GM18511 (cell line): ENCODE data around the gene GABARAP.
"Not testable (repeated sequence)": the region's sequence is repeated elsewhere in the genome, so short reads cannot be mapped to it uniquely, and the experiment has no call there.

Source experiments
- ATAC-seq: cut with Tn5 transposase; IDR thresholded peaks from one replicate; pipeline ENCODE4 v1.9.1; 2021; ENCODE audit warnings: mild to moderate bottlenecking, moderate library complexity; ENCODE audit not compliant: unreplicated experiment

GABARAP gene

DNA sequence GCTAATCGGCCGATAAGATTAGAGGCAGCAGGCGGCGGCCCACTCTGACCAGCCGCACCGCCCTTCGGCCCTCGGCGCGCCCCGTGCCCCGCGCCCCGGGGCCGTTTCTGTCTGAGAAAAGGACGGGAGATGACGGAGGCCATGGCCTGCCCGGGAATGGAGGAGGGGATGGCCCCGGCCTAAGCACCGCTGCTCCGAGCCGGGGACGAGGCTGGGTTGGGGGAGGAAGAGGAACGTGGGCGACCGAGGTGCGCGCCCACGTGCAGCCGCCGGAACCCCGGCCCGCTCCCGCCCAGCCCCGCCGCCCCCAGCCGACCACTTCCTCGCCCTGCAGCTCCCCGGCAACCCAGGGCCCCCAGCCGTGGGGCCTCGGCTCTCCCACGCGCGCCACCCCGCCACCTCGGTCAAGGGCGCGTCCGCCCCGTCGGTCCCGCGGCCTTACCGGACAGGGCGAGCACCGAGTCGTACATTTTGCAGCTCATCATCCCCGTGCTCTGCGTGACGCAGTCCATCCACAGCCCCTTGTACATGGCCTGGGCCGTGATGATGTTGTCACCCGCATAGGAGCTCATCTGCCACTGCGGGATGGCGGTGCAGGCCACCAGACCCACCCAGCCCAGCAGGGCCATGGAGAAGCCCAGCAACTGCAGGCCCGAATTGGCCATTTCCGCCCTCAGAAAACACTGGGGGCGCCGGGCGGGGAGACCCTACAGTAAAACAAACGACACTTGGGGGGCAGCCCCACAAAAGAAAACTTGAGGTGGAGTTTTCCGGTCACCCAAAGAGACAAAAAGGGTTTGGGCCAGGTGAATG is 19.3 kb upstream of the GABARAP start:
- no peak for ATAC-seq

GRCh38 chr17:7260651-7261378 is 18.6 kb upstream of the GABARAP start:
- no peak for ATAC-seq

- ATAC-seq: no peak
Observed at GRCh38 chr17:7260151-7260550, 17.9 kb upstream of the GABARAP start.

- ATAC-seq: no peak
Observed at GRCh38 chr17:7259555-7259889, 17.3 kb upstream of the GABARAP start.

- ATAC-seq: no peak
Observed at GRCh38 chr17:7258731-7259554, 16.7 kb upstream of the GABARAP start.

DNA sequence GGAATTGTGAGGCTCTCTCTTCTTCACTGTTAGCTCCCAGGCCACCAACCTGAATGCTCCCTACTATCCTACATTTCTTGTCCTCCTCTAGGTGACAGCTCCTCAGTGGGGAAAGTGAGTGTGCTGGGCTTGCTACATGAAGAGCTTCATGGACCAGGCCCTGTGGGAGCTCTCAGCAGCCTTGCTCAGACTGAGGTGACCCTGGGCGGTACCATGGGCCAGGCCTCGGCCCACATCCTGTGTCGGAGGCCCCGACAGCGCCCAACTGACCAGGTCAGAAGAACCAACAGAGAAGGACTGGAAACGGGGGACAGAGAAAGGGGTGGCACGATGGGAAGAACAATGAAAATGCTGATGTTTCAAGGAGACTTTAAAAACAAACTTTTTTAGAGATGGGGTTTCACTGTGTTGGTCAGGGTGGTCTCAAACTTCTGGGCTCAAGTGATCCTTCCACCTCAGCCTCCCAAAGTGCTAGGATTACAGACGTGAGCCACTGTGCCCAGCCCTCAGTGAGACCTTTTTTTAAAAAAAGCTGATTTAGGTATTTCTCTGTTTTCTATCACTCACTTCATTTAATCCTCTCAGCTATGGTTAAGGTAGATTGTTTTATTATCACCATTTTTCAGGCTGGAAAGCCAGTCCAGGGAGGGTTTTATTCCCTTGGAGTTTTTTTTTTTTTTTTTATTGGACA is 14.7 kb upstream of the GABARAP start:
- no peak for ATAC-seq

DNA sequence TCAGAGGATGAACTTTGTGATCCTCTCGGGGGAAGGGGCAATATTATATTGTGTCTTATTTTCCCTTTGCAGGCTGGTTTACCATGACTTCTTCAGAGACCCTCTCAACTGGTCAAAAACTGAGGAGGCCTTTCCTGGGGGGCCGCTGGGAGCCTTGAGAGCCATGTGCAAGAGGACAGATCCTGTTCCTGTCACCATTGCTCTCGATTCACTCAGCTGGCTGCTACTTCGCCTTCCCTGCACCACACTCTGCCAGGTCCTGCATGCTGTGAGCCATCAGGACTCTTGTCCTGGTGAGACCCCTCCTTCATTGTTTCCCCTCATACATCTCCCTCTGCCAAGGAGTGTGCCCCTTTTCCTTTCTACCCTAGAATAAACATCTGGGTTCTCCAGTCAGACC is 12.3 kb upstream of the GABARAP start:
- ATAC-seq: no peak

GRCh38 chr17:7253082-7253481 is 10.8 kb upstream of the GABARAP start:
- ATAC-seq: no peak

DNA sequence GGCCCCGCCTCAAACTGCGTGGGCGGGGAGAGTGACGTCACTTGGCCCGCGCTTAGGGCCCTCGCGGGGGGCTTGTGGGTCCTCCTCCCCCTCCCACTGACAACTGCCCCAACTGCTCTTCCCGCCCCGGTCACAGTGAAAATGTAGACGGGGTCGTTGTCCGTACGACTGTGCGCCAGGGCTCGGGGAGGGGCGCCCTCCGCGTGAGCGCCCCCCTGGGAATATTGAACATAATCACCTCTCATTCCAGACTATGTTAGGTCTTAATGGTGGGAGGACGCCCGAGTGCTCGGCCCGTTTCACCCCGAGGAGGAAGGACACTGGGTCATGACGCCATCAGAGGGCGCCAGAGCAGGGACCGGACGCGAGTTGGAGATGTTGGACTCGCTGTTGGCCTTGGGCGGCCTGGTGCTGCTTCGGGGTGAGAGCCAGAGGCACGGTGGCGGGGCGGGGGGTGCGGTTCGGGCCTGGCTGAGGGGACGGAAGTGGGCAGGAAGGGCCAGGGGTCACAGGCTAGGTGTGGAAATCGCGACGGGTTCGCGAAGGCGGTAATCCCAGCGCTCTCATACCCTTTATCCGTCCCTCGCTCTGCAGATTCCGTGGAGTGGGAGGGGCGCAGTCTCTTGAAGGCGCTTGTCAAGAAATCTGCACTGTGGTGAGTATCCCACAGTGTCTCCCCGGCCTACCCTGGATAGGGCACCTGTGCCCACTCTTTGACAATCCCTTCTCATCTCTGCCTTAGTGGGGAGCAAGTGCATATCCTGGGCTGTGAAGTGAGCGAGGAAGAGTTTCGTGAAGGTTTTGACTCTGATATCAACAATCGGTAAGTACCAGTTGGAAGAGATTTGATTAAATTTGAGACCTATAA is 10.2 kb upstream of the GABARAP start, which contains the start of gene ELP5:
Gene ELP5, plus strand, starts transcription at position 40 of the 868 bp plus-strand sequence. Its CDS starts 336 bp downstream, at position 376.
- peak; percentile 64 for ATAC-seq

GRCh38 chr17:7251661-7252175 is 9.5 kb upstream of the GABARAP start, which contains the start of gene CTDNEP1:
Gene CTDNEP1 (minus strand): TSS chr17:7251734. CDS start chr17:7251296, 438 bp downstream.
- peak; percentile 86 for ATAC-seq

GRCh38 chr17:7250695-7251627 is 8.7 kb upstream of the GABARAP start:
- ATAC-seq: no peak

GRCh38 chr17:7249830-7250229 is 7.6 kb upstream of the GABARAP start:
- ATAC-seq: no peak

DNA sequence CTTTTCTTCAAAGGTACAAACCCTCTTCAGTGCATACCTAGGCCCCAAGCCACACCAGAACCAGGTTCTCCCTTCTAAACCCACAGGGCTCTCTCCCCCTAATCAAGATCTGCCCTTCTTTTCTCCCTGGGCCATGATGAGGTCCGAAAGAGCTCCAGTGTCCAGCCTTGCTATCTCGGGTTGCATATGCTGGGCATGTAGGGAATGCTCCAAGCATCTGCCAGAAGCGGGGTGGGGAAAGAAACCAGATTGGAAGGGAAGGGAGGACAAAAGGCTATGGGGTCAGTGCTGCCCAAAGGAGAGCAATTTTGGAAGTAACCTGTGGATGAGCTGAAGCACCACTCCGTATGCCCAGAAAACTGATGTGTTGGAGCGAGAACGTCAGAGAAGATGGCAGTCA is 7.0 kb upstream of the GABARAP start:
- ATAC-seq: no peak

DNA sequence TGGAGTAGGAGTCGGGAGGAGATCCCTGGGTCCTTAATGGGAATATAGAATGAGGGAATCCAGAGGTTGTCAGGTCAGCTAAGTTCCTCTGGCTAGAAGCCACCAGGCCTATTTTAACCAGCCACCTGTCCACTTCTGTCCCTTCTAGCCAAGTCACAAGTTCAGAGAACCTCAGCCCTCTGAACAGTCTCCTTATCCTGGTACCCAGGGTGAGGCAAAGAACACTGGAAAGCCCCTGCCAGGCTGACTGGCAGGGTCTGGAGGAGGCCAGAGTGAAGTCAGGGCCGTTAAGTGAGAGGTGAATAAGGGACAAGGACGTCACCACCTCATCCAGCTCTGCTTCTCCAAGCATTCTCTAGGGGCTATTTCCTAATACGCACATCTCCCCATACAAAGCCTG is 6.5 kb upstream of the GABARAP start:
- ATAC-seq: no peak

DNA sequence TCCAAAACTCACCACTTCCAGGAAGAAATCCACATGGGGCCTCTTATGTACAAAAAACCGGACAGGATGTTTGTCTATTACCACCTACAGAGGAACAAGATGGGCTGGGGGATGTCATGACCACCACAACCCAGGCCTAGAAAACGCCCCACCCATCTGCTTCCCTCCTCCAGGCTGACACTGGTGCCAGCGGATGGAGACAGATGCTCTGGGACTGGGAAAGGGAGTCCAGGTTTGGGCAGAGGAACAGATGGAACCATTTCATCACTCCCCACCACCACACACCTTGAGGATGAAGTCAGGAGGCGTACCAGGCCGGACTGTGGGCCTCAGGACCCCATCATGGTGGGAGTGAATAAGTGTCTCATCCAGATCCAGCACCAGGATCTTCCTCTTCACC is 4.5 kb upstream of the GABARAP start:
- ATAC-seq: no peak

DNA sequence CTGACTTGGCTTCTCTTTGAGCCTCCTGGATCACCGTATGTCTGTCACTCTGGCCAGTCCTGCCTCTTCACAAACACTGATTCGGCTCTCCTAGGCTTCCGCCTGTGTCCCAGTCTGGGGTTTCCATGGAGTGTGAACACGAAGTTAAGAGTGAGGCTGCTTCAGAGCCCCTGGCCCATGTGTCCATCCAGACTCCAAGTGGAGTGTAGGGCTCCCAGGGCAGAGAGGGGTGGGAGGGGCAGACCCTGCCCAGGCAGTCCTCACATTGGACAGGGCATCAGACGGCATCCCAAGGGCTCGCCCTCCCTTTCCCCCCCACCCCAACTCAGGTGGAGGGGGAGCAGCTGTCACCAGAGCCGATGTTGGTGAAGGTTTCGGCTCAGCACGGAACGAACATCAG is 1.6 kb upstream of the GABARAP start:
- ATAC-seq: not testable (repeated sequence)

DNA sequence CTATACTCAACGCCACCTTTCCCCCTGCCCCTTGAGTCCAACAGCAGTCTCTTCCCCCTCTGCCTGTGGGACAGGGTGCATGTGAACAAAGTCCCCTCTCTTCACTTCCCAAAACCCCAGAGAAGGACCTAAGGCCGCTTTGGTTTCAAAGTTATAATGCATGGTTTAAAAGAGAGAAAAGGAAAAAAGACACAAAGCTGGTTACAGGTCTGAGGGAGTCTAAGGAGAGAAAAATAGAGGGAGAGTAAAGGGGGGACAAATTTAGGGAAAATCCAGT is 1.1 kb upstream of the GABARAP start:
- no peak for ATAC-seq

- ATAC-seq: peak; percentile 43
Observed at GRCh38 chr17:7242717-7243452, 636 bp upstream of the GABARAP start.
